NCI-H2029 treated with DMSO at 0.1 percent for 48 hours (cell line): ENCODE data around the gene ASAP3.

Source experiments
- DNase-seq: peaks from one replicate; lab custom pipeline; 2025; lab: John Stamatoyannopoulos, UW

The ASAP3 gene

GRCh38 chr1:23422941-23423340 lies 61.0 kb downstream of the ASAP3 start:
- DNase-seq, result no peak

- DNase-seq, result peak; percentile 52
These were observed 61.6 kb downstream of the ASAP3 start for GRCh38 chr1:23422241-23422877.

GRCh38 chr1:23421753-23422240 lies 62.2 kb downstream of the ASAP3 start:
- peak; percentile 59 for DNase-seq

- no peak for DNase-seq
These were observed 62.6 kb downstream of the ASAP3 start for GRCh38 chr1:23421343-23421742.

- DNase-seq, result no peak
These were observed 63.2 kb downstream of the ASAP3 start for GRCh38 chr1:23420778-23421177.

- DNase-seq, result no peak
These were observed 64.8 kb downstream of the ASAP3 start for GRCh38 chr1:23419180-23419579.

- DNase-seq, result peak; percentile 57
These were observed 66.4 kb downstream of the ASAP3 start for GRCh38 chr1:23417570-23417969.

- no peak for DNase-seq
These were observed 67.0 kb downstream of the ASAP3 start for GRCh38 chr1:23416964-23417363.

GRCh38 chr1:23408797-23409290 lies 75.1 kb downstream of the ASAP3 start:
- DNase-seq, result no peak

GRCh38 chr1:23407016-23407630 lies 76.9 kb downstream of the ASAP3 start:
- no peak for DNase-seq

GRCh38 chr1:23405946-23406345 lies 78.0 kb downstream of the ASAP3 start:
- no peak for DNase-seq

GRCh38 chr1:23403735-23404486 lies 80.1 kb downstream of the ASAP3 start:
- DNase-seq, result peak; percentile 86

- no peak for DNase-seq
These were observed 80.6 kb downstream of the ASAP3 start for GRCh38 chr1:23403355-23403734.

- no peak for DNase-seq
These were observed 81.0 kb downstream of the ASAP3 start for GRCh38 chr1:23403038-23403336.

- DNase-seq, result no peak
These were observed 81.5 kb downstream of the ASAP3 start for GRCh38 chr1:23402286-23403037.

- no peak for DNase-seq
These were observed 82.7 kb downstream of the ASAP3 start for GRCh38 chr1:23401313-23401712.

GRCh38 chr1:23400324-23401114 lies 83.5 kb downstream of the ASAP3 start:
- DNase-seq, result no peak

- no peak for DNase-seq
These were observed 84.8 kb downstream of the ASAP3 start for GRCh38 chr1:23399229-23399628.

GRCh38 chr1:23397908-23398307 lies 86.1 kb downstream of the ASAP3 start:
- no peak for DNase-seq

- no peak for DNase-seq
These were observed 87.6 kb downstream of the ASAP3 start for GRCh38 chr1:23396380-23396779.

- no peak for DNase-seq
These were observed 88.1 kb downstream of the ASAP3 start for GRCh38 chr1:23395849-23396248.
